ENCODE measurements around the gene LCN2. TPM values are rescaled to one million over a fixed set of nuclear protein-coding genes. Genes with fewer than 3 reads are reported as not detected.

The LCN2 gene
- total RNA-seq, 1 experiment from 2014 or later = 1.0 TPM

DNA sequence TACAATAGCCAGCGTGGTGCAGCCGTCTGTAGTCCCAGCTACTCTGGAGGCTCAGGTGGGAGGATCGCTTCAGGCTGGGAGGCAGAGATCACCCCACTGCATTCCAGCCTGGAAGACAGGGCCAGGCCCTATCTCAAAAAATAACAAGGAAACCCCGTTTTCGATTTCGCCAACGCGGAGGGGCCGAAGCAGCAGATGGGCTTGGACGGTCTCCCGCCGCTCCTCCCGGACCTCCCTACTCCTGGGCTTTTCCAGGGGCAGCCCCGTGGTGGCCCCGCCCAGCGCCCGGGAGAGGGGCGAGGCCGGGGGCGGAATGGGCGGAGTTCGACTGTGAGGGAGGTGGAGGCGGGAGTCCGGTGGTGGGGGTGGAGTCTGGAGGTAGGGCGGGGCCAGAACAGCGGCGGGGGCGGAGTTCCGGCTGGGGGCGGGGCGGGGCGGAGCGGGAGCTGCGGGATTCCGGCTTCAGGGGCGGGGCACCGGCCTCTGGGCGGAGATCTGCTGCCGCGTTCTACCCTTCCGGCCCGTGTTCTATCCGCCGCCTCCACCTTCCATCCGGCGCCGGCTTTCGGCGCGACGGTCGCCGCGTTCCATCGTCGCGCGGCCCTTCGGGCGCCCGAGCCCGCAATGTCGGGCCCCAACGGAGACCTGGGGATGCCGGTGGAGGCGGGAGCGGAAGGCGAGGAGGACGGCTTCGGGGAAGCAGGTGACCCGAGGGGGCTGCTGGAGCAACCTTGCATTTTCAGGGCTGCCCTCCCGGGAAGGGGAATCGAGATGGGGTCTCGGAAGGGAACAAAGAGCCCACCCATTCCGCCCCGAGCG is 10.7 kb downstream of the LCN2 start, which contains the start of gene BBLN:
Gene BBLN (plus strand): TSS at position 482 of the 819 bp plus-strand sequence. CDS start 143 bp downstream, at position 625.
- peak; percentile 66 for TF ChIP-seq POLR2AphosphoS5 (IDR thresholded peaks at IDR 0.05; ENCODE audit: low read depth, low read length)
- no peak for TF ChIP-seq TCF7L2 (IDR thresholded peaks at IDR 0.05; ENCODE audit: low read depth, low read length)
- TF ChIP-seq, protein P1, sequence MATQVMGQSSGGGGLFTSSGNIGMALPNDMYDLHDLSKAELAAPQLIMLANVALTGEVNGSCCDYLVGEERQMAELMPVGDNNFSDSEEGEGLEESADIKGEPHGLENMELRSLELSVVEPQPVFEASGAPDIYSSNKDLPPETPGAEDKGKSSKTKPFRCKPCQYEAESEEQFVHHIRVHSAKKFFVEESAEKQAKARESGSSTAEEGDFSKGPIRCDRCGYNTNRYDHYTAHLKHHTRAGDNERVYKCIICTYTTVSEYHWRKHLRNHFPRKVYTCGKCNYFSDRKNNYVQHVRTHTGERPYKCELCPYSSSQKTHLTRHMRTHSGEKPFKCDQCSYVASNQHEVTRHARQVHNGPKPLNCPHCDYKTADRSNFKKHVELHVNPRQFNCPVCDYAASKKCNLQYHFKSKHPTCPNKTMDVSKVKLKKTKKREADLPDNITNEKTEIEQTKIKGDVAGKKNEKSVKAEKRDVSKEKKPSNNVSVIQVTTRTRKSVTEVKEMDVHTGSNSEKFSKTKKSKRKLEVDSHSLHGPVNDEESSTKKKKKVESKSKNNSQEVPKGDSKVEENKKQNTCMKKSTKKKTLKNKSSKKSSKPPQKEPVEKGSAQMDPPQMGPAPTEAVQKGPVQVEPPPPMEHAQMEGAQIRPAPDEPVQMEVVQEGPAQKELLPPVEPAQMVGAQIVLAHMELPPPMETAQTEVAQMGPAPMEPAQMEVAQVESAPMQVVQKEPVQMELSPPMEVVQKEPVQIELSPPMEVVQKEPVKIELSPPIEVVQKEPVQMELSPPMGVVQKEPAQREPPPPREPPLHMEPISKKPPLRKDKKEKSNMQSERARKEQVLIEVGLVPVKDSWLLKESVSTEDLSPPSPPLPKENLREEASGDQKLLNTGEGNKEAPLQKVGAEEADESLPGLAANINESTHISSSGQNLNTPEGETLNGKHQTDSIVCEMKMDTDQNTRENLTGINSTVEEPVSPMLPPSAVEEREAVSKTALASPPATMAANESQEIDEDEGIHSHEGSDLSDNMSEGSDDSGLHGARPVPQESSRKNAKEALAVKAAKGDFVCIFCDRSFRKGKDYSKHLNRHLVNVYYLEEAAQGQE (IDR thresholded peaks at IDR 0.05; ENCODE audit: insufficient read depth in 1 of 2, low read depth in 2 of 2, low read length in 1 of 2) = no peak
- TF ChIP-seq SIN3A (IDR thresholded peaks at IDR 0.05; ENCODE audit: borderline replicate concordance, insufficient read depth, low read depth, low read length) = 0 out of 2 replicates have a peak, but pooled peaks have one; percentile 39
- TF ChIP-seq, protein P2, sequence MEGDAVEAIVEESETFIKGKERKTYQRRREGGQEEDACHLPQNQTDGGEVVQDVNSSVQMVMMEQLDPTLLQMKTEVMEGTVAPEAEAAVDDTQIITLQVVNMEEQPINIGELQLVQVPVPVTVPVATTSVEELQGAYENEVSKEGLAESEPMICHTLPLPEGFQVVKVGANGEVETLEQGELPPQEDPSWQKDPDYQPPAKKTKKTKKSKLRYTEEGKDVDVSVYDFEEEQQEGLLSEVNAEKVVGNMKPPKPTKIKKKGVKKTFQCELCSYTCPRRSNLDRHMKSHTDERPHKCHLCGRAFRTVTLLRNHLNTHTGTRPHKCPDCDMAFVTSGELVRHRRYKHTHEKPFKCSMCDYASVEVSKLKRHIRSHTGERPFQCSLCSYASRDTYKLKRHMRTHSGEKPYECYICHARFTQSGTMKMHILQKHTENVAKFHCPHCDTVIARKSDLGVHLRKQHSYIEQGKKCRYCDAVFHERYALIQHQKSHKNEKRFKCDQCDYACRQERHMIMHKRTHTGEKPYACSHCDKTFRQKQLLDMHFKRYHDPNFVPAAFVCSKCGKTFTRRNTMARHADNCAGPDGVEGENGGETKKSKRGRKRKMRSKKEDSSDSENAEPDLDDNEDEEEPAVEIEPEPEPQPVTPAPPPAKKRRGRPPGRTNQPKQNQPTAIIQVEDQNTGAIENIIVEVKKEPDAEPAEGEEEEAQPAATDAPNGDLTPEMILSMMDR (IDR thresholded peaks at IDR 0.05) = no peak
- Histone ChIP-seq H3K9me3 (ENCODE audit: control insufficient read depth, insufficient read depth, low read depth, low read length) (no peaks in the 10 kb centered on the region), H3K4me1 (ENCODE audit: control insufficient read depth, insufficient read depth, low read length) (0 out of 2 replicates have a peak, but pooled peaks cover 7% of the 10 kb centered on the region), H3K36me3 (ENCODE audit: control insufficient read depth, insufficient read depth, low read length) (no peaks in the 10 kb centered on the region; the same call in 1 of the 2 replicates), H3K4me3 (ENCODE audit: low read depth in 2 of 2, low read length in 2 of 2) (peak within 1 kb of the TSS; percentile 77), H3K27ac (ENCODE audit: low read length) (peak within 1 kb of the TSS; percentile 81), H3K27me3 (ENCODE audit: control insufficient read depth, insufficient read depth, low read length) (no peaks in the 10 kb centered on the region)
- no TSS peak for BruUV-seq (replicated peaks)
- ATAC-seq (peak; percentile 92), DNase-seq (ENCODE audit: low read depth, low spot score) (peak; percentile 32)
- CTCF ChIA-PET = interaction anchor here (0.6 kb wide), 1 partner anchor 35 kb away, joined by 3 read pairs; no protein-coding TSS in a partner anchor
- POLR2A ChIA-PET = no interaction called here
- intact Hi-C loops (cut with micrococcal nuclease; ENCODE audit: unreplicated experiment) = no loop called here
- in situ Hi-C loops (cut with HindIII; ENCODE audit: low pct_unique_long_range_greater_than_20kb, low sequenced_read_pairs) = no loop called here

DNA sequence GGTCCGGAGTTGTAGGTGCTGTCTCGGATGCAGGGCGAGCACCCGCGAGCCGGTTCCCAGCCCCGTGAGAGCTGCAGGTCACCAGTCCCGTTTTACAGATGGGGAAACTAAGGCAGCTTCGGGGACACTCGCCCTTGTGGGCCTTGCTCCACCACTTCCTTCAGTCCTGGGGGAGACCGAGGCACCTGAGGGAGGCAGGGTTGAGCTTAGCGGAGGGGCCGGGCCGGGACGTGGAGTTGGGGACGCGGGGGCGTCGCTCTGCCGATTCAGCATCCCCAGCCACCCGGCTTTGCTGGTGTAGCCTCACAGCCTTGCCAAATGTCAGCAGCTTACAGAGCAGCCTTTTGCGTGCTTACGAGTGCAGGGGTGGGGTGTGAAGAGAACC is 11.3 kb downstream of the LCN2 start:
- Histone ChIP-seq H3K4me3 (ENCODE audit: low read depth in 2 of 2, low read length in 2 of 2) (peak overlapping the region; percentile 77), H3K27me3 (ENCODE audit: control insufficient read depth, insufficient read depth, low read length) (no peaks in the 10 kb centered on the region), H3K27ac (ENCODE audit: low read length) (peak overlapping the region; percentile 81), H3K9me3 (ENCODE audit: control insufficient read depth, insufficient read depth, low read depth, low read length) (no peaks in the 10 kb centered on the region), H3K4me1 (ENCODE audit: control insufficient read depth, insufficient read depth, low read length) (0 out of 2 replicates have a peak, but pooled peaks cover 7% of the 10 kb centered on the region), H3K36me3 (ENCODE audit: control insufficient read depth, insufficient read depth, low read length) (no peaks in the 10 kb centered on the region; the same call in 1 of the 2 replicates)
- in situ Hi-C loops (cut with HindIII; ENCODE audit: low pct_unique_long_range_greater_than_20kb, low sequenced_read_pairs) (no loop called here), intact Hi-C loops (cut with micrococcal nuclease; ENCODE audit: unreplicated experiment) (no loop called here)
- TF ChIP-seq SIN3A (IDR thresholded peaks at IDR 0.05; ENCODE audit: borderline replicate concordance, insufficient read depth, low read depth, low read length) (0 out of 2 replicates have a peak, but pooled peaks have one; percentile 18), POLR2AphosphoS5 (IDR thresholded peaks at IDR 0.05; ENCODE audit: low read depth, low read length) (no peak)
- ATAC-seq (no peak; the same call in 1 of the 2 replicates), DNase-seq (ENCODE audit: low read depth, low spot score) (no peak)
- ChIA-PET POLR2A (no interaction called here), CTCF (interaction anchor here (0.6 kb wide), 1 partner anchor 36 kb away, joined by 3 read pairs; no protein-coding TSS in a partner anchor)
- BruUV-seq (replicated peaks) = no TSS peak

Measured in Panc1 (cell line).